ENCODE data around the gene MAFG. TPM values are rescaled to one million over a fixed set of nuclear protein-coding genes. Genes with fewer than 3 reads are reported as not detected.

MAFG gene
- total RNA-seq, 4 donors from 2014 or later: 17.1 to 21.1 (median 19.0) TPM

DNA sequence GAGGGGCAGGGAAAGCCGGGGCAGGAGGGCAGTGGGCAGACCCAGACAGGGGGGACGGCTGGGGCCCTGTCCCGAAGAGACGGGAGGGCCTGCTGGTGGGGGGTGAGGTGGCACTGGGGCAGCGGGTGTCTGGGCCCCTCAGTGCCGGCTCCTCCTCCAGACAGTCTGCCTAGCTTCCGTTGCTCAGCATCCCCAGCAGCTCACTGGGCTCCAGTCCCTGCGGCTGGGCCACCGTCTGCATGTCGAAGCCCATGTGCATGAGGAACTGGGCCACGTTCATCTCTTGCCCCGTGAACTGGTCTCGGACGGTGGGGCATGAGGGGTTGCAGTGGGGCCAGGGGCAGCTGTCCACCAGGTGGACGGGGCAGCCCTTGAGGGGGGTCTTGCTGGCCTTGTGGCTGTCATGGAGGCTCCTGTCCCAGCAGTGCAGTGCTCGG, 25.3 kb upstream of the MAFG start:
- 60% methylated on average over 9 of the region's 16 CpGs for whole genome bisulfite sequencing
- Histone ChIP-seq H3K27ac (no peak overlapping the region), H3K9me3 (no peaks in the 10 kb centered on the region), H3K27me3 (peaks cover 8% of the 10 kb centered on the region), H3K36me3 (no peaks in the 10 kb centered on the region), H3K4me3 (no peak overlapping the region), H3K4me1 (no peaks in the 10 kb centered on the region)
- TF ChIP-seq, protein P1, sequence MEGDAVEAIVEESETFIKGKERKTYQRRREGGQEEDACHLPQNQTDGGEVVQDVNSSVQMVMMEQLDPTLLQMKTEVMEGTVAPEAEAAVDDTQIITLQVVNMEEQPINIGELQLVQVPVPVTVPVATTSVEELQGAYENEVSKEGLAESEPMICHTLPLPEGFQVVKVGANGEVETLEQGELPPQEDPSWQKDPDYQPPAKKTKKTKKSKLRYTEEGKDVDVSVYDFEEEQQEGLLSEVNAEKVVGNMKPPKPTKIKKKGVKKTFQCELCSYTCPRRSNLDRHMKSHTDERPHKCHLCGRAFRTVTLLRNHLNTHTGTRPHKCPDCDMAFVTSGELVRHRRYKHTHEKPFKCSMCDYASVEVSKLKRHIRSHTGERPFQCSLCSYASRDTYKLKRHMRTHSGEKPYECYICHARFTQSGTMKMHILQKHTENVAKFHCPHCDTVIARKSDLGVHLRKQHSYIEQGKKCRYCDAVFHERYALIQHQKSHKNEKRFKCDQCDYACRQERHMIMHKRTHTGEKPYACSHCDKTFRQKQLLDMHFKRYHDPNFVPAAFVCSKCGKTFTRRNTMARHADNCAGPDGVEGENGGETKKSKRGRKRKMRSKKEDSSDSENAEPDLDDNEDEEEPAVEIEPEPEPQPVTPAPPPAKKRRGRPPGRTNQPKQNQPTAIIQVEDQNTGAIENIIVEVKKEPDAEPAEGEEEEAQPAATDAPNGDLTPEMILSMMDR (IDR thresholded peaks at IDR 0.05): no peak
- TF ChIP-seq POLR2AphosphoS5 (IDR thresholded peaks at IDR 0.05): no peak
- no peak for DNase-seq (ENCODE audit: low spot score in 2 of 2)

DNA sequence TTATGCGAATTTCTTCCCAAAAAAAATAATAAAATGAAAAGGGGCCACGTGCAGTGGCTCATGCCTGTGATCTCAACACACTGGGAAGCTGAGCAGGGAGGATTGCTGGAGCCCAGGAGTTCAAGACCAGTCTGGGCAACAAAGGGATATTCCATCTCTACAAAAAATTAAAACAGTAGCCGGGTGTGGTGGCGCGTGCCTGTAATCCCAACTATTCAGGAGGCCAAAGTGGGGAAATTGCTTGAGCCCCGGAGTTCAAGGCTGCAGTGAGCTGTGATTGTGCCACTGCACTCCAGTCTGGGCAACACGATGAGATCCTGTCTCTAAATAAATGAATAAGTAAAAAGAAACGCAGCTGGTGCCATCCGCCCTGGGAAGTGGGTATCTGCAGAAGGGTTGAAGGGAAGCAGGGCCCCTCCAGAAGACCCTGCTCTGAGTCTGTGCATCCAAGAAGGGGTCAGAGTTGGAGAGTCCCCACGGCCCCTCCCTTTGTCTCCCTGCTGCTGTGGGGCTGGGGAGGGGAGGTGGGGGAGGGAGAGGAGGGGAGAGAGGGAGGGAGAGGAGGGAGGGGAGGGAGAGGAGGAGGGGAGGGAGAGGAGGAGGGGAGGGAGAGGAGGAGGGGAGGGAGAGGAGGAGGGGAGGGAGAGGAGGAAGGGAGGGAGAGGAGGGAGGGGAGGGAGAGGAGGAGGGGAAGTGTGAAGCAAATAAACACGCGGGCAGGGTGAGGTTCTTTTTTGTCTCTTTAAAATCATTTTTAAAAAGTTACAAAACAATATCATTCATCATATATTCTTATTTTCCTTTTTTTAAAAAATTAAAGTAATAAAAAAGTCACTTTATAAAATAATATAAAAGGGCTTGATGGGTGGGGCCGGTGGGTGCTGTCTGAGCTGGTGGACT, 24.5 kb upstream of the MAFG start:
- peaks cover under 1% of the 10 kb centered on the region for H3K27me3 ChIP-seq
- no peak for DNase-seq (ENCODE audit: low spot score in 2 of 2)

DNA sequence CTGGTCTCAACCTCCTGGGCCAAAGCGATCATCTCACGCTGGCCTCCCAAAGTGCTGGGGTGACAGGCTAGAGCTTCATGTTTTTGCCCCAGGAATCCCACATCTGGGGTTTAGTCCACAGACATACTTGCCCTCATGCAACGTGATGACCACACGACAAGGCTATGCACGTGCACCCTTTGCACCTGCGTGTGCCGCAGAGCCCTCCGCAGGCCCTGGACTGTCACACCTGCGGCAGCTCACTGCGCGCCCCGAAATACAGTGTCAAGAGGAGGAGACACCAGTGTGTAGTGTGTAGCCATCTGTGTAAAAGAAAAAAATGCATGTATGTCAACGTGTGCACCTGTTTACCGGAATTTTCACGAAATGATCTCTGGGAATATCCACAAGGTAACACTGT, 23.0 kb upstream of the MAFG start:
- H3K36me3 ChIP-seq: no peaks in the 10 kb centered on the region
- DNase-seq (ENCODE audit: low spot score in 2 of 2): no peak
- no peaks in the 10 kb centered on the region for H3K4me1 ChIP-seq
- no peaks in the 10 kb centered on the region for H3K27me3 ChIP-seq
- WGBS: 87% methylated on average over 15 of the region's 15 CpGs
- TF ChIP-seq EP300 (IDR thresholded peaks at IDR 0.05) (no peak), POLR2A (IDR thresholded peaks at IDR 0.05) (no peak), POLR2AphosphoS5 (IDR thresholded peaks at IDR 0.05) (no peak)
- TF ChIP-seq, protein P1 (IDR thresholded peaks at IDR 0.05): no peak
- no peaks in the 10 kb centered on the region for H3K9me3 ChIP-seq
- H3K27ac ChIP-seq: no peak overlapping the region
- no peak overlapping the region for H3K4me3 ChIP-seq

More for the DNA sequence above, 24.5 kb upstream of the MAFG start:
- H3K27ac ChIP-seq: no peak overlapping the region
- H3K36me3 ChIP-seq: no peaks in the 10 kb centered on the region
- TF ChIP-seq EP300 (IDR thresholded peaks at IDR 0.05): no peak
- no peak for TF ChIP-seq POLR2AphosphoS5 (IDR thresholded peaks at IDR 0.05)
- TF ChIP-seq, protein P1 (IDR thresholded peaks at IDR 0.05): no peak
- TF ChIP-seq POLR2A (IDR thresholded peaks at IDR 0.05): no peak
- H3K4me1 ChIP-seq: no peaks in the 10 kb centered on the region
- H3K4me3 ChIP-seq: no peak overlapping the region
- no peaks in the 10 kb centered on the region for H3K9me3 ChIP-seq
- 47% methylated on average over 13 of the region's 13 CpGs for WGBS

DNA sequence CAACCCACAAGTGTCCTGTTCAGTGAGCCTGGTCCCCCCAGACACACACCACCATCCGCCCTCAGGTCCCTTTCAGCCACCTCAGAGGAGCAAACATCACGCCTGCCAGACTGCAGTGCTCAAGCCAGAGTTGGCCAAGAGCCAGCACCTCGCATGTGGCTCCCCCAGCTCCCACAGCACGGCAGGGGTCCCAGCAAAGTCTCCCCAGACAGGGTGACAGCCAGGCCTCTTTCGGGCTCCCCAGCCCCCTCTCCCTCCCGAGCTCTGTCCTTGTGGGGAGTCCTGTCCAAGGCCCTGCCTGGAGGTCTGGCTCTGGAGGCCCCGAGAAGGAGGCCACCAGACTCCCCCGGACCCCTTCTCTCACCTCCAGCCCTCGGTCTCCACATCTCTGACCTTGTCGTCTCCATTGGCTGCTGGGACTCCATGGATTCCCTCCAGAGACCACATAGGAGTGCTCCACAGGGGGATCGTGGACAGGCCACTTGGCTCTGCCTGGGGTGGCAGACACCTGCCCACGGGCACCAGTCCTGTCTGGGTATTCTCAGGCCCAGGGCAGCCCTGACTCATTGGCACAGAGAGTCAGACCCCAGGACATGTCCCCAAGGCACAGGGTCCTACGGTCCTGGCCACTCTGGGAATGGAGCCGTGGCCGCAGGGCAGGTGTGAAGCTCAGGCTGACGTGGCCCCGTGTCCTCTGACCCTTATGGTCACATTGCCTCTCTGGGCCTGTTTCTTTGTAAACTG, 21.3 kb upstream of the MAFG start:
- no peaks in the 10 kb centered on the region for H3K4me1 ChIP-seq
- H3K27me3 ChIP-seq: no peaks in the 10 kb centered on the region
- H3K27ac ChIP-seq: no peak overlapping the region
- WGBS: 91% methylated on average over 11 of the region's 17 CpGs
- TF ChIP-seq POLR2A (IDR thresholded peaks at IDR 0.05): no peak
- no peak for TF ChIP-seq EP300 (IDR thresholded peaks at IDR 0.05)
- TF ChIP-seq, protein P1 (IDR thresholded peaks at IDR 0.05): no peak
- no peak for TF ChIP-seq POLR2AphosphoS5 (IDR thresholded peaks at IDR 0.05)
- H3K4me3 ChIP-seq: no peak overlapping the region
- DNase-seq (ENCODE audit: low spot score in 2 of 2): no peak
- no peaks in the 10 kb centered on the region for H3K36me3 ChIP-seq
- H3K9me3 ChIP-seq: no peaks in the 10 kb centered on the region

DNA sequence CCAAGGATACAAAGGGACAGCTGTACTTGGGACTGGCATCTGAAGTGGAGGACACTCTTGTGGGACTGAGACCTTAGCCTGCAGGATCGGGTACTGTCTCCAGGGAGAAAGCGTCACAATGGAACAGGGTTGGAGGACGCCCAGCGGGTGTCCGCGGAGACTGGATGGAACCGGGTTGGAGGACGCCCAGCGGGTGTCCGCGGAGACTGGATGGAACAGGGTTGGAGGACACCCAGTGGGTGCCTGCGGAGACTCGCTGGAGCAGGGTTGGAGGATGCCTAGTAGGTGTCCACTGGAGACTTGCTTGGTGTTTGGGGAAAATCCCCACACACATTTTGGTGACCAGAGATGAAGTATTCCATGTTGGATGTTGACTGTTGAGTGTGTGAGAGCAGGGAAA, 19.7 kb upstream of the MAFG start, which contains the start of gene MYADML2:
MYADML2 (minus strand) TSS at position 45 of the 400 bp plus-strand sequence. CDS start 5,492 bp downstream, outside the sequence.
- H3K4me1 ChIP-seq: no peaks in the 10 kb centered on the region
- no peak within 1 kb of the TSS for H3K4me3 ChIP-seq
- no peaks in the 10 kb centered on the region for H3K9me3 ChIP-seq
- H3K36me3 ChIP-seq: no peaks in the 10 kb centered on the region
- peak in 1 of 2 donors; percentile 35 for DNase-seq (ENCODE audit: low spot score in 2 of 2)
- H3K27ac ChIP-seq: no peak within 1 kb of the TSS
- peaks cover 8% of the 10 kb centered on the region for H3K27me3 ChIP-seq
- TF ChIP-seq, protein P1 (IDR thresholded peaks at IDR 0.05): no peak
- TF ChIP-seq EP300 (IDR thresholded peaks at IDR 0.05) (no peak), POLR2AphosphoS5 (IDR thresholded peaks at IDR 0.05) (no peak), POLR2A (IDR thresholded peaks at IDR 0.05) (no peak)
- WGBS: 74% methylated on average over 13 of the region's 13 CpGs

All from suprapubic skin (tissue), 4 donors.